ENCODE results near the gene TARBP1.

The TARBP1 gene

DNA sequence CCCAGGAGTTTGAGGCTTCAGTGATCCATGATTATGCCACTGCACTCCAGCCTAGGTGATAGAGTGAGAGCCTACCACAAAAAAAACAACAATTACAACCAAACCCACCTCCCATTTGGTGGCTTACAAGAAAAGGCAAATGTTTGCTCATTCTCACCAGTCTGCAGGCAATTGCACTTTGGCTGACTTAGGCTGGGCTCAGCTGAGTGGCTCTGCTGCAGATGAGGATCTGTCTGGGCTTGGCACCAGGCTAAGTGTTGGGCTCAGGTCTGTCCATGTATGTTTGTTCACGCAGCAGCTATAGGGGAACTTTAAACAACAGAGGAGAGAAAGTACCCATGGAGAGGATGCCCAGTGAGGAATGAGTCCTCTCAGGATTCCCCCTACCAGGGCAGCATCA lies 133.7 kb downstream of the TARBP1 start:
- DNase-seq (ENCODE audit: low spot score), result no peak

DNA sequence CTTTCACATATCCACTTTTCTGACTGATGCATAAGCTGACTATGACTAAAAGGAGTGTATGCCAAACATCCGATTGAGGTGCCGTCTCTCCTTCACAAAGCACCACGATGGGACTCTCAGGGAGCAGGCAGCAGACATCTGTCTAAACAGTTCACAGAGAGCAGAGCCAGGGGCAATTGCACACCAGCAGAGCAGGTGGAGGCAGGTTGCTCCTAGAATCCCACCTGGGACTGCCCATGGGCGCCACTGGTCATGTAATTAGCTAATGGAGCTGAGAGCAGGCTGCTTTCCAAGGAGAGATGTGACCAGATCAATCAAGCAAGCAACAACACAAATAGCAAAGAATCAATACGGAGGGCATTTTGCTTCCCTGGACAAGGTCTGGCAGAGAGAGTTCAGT lies 136.2 kb downstream of the TARBP1 start:
- DNase-seq (ENCODE audit: low spot score), result no peak
